Measurements from ENCODE around the gene KRTAP27-1. TPM values are rescaled to one million over a fixed set of nuclear protein-coding genes. Genes with fewer than 3 reads are reported as not detected.

The KRTAP27-1 gene
- total and polyA plus RNA-seq, 2 donors (not counting 1 experiment from before 2014, with no cell fraction given), result not detected

- H3K27ac ChIP-seq (ENCODE audit: insufficient read depth, low read length), result no peak overlapping the region
- no peaks in the 10 kb centered on the region for H3K4me1 ChIP-seq (ENCODE audit: control insufficient read depth, extremely low read depth, insufficient read depth, low read length)
- TF ChIP-seq, protein P1, sequence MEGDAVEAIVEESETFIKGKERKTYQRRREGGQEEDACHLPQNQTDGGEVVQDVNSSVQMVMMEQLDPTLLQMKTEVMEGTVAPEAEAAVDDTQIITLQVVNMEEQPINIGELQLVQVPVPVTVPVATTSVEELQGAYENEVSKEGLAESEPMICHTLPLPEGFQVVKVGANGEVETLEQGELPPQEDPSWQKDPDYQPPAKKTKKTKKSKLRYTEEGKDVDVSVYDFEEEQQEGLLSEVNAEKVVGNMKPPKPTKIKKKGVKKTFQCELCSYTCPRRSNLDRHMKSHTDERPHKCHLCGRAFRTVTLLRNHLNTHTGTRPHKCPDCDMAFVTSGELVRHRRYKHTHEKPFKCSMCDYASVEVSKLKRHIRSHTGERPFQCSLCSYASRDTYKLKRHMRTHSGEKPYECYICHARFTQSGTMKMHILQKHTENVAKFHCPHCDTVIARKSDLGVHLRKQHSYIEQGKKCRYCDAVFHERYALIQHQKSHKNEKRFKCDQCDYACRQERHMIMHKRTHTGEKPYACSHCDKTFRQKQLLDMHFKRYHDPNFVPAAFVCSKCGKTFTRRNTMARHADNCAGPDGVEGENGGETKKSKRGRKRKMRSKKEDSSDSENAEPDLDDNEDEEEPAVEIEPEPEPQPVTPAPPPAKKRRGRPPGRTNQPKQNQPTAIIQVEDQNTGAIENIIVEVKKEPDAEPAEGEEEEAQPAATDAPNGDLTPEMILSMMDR (conservative IDR thresholded peaks at IDR 0.05 in 1 of 2, IDR thresholded peaks at IDR 0.05 in 1 of 2; ENCODE audit: low read depth in 1 of 2, low read length in 2 of 2), result no peak
Measured at GRCh38 chr21:30315701-30316100, 21.8 kb downstream of the KRTAP27-1 start.

DNA sequence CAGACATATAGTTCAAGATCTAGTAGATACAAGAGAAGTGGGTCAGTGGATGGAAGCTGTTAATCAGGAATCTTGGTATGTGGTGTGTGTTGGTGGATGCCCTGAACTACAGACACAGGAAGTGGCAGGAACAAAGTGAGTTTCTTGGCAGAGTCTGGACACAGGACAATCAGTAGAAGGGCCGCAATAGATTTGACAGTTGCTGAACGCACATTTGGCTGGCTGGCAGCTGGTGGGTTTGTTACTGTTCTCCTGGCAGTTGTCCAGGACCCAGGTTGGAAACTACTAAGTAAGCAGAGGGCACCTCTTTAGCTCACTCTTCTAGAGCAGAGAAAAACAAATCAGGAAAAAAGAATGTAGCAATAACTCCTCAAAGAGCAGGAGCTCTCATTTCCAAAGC lies 30.6 kb downstream of the KRTAP27-1 start:
- TF ChIP-seq EZH2 (IDR thresholded peaks at IDR 0.05; ENCODE audit: low read length, missing control alignments), result no peak
- TF ChIP-seq, protein P1 (conservative IDR thresholded peaks at IDR 0.05 in 1 of 2, IDR thresholded peaks at IDR 0.05 in 1 of 2; ENCODE audit: low read depth in 1 of 2, low read length in 2 of 2), result no peak
- no peak overlapping the region for H3K4me3 ChIP-seq (replicated peaks in 1 of 4; ENCODE audit: control extremely low read depth in 1 of 4, insufficient read depth in 1 of 4, low read depth in 3 of 4, low read length in 4 of 4)
- no peaks in the 10 kb centered on the region for H3K9me3 ChIP-seq (ENCODE audit: control insufficient read depth, insufficient read depth, low read depth, low read length)
- H3K36me3 ChIP-seq (ENCODE audit: control insufficient read depth, insufficient read depth, low read length), result no peaks in the 10 kb centered on the region
- no peak overlapping the region for H3K9ac ChIP-seq (ENCODE audit: insufficient read depth, low read length)
- H3K27ac ChIP-seq (ENCODE audit: insufficient read depth, low read length), result no peak overlapping the region
- no peaks in the 10 kb centered on the region for H3K27me3 ChIP-seq (ENCODE audit: control insufficient read depth, insufficient read depth, low read length)
- no peak overlapping the region for H3K4me2 ChIP-seq (ENCODE audit: extremely low read depth, insufficient read depth, low read length)
- H4K20me1 ChIP-seq (ENCODE audit: control insufficient read depth, extremely low read depth, insufficient read depth, low read length), result no peaks in the 10 kb centered on the region
- no peaks in the 10 kb centered on the region for H3K4me1 ChIP-seq (ENCODE audit: control insufficient read depth, extremely low read depth, insufficient read depth, low read length)
- DNase-seq (ENCODE audit: low read depth in 2 of 2), result no peak
- H2AFZ ChIP-seq (ENCODE audit: low read length), result no peak overlapping the region
- no peaks in the 10 kb centered on the region for H3K79me2 ChIP-seq (ENCODE audit: control insufficient read depth, insufficient read depth, low read length)

More at GRCh38 chr21:30315701-30316100, 21.8 kb downstream of the KRTAP27-1 start:
- H3K9me3 ChIP-seq (ENCODE audit: control insufficient read depth, insufficient read depth, low read depth, low read length), result no peaks in the 10 kb centered on the region
- no peaks in the 10 kb centered on the region for H3K79me2 ChIP-seq (ENCODE audit: control insufficient read depth, insufficient read depth, low read length)
- DNase-seq (ENCODE audit: low read depth in 2 of 2), result no peak
- no peaks in the 10 kb centered on the region for H3K27me3 ChIP-seq (ENCODE audit: control insufficient read depth, insufficient read depth, low read length)
- H3K36me3 ChIP-seq (ENCODE audit: control insufficient read depth, insufficient read depth, low read length), result no peaks in the 10 kb centered on the region
- no peak overlapping the region for H3K9ac ChIP-seq (ENCODE audit: insufficient read depth, low read length)
- no peaks in the 10 kb centered on the region for H4K20me1 ChIP-seq (ENCODE audit: control insufficient read depth, extremely low read depth, insufficient read depth, low read length)
- H2AFZ ChIP-seq (ENCODE audit: low read length), result no peak overlapping the region
- H3K4me3 ChIP-seq (replicated peaks in 1 of 4; ENCODE audit: control extremely low read depth in 1 of 4, insufficient read depth in 1 of 4, low read depth in 3 of 4, low read length in 4 of 4), result no peak overlapping the region
- H3K4me2 ChIP-seq (ENCODE audit: extremely low read depth, insufficient read depth, low read length), result no peak overlapping the region

- H3K27me3 ChIP-seq (ENCODE audit: control insufficient read depth, insufficient read depth, low read length), result no peaks in the 10 kb centered on the region
- no peaks in the 10 kb centered on the region for H3K4me1 ChIP-seq (ENCODE audit: control insufficient read depth, extremely low read depth, insufficient read depth, low read length)
- no peak overlapping the region for H3K4me2 ChIP-seq (ENCODE audit: extremely low read depth, insufficient read depth, low read length)
- no peaks in the 10 kb centered on the region for H4K20me1 ChIP-seq (ENCODE audit: control insufficient read depth, extremely low read depth, insufficient read depth, low read length)
- H3K9me3 ChIP-seq (ENCODE audit: control insufficient read depth, insufficient read depth, low read depth, low read length), result no peaks in the 10 kb centered on the region
- H3K9ac ChIP-seq (ENCODE audit: insufficient read depth, low read length), result no peak overlapping the region
- no peak overlapping the region for H3K27ac ChIP-seq (ENCODE audit: insufficient read depth, low read length)
- H3K4me3 ChIP-seq (replicated peaks in 1 of 4; ENCODE audit: control extremely low read depth in 1 of 4, insufficient read depth in 1 of 4, low read depth in 3 of 4, low read length in 4 of 4), result no peak overlapping the region
- DNase-seq (ENCODE audit: low read depth in 2 of 2), result no peak
- H3K36me3 ChIP-seq (ENCODE audit: control insufficient read depth, insufficient read depth, low read length), result no peaks in the 10 kb centered on the region
- H2AFZ ChIP-seq (ENCODE audit: low read length), result no peak overlapping the region
- no peaks in the 10 kb centered on the region for H3K79me2 ChIP-seq (ENCODE audit: control insufficient read depth, insufficient read depth, low read length)
- no peak for TF ChIP-seq EZH2 (IDR thresholded peaks at IDR 0.05; ENCODE audit: low read length, missing control alignments)
- TF ChIP-seq, protein P1 (conservative IDR thresholded peaks at IDR 0.05 in 1 of 2, IDR thresholded peaks at IDR 0.05 in 1 of 2; ENCODE audit: low read depth in 1 of 2, low read length in 2 of 2), result no peak
Measured at GRCh38 chr21:30305136-30305535, 32.4 kb downstream of the KRTAP27-1 start.
